Measurements from ENCODE around the gene ROM1. TPM values are rescaled to one million over a fixed set of nuclear protein-coding genes. Genes with fewer than 3 reads are reported as not detected.
"Not testable (repeated sequence)": the region's sequence is repeated elsewhere in the genome, so short reads cannot be mapped to it uniquely, and the experiment has no call there.

Gene ROM1
- total and polyA plus RNA-seq, 7 experiments from 2014 or later, result 0.51 to 2.4 (median 1.8) TPM; not detected in 1

- no peak overlapping the region for H3K4me3 Mint-ChIP-seq
- ChIA-PET POLR2A (interaction anchor here (0.5 to 6.7 kb wide), 3 partner anchors 11 to 86 kb away, joined by 3 to 33 read pairs (median 3); partner anchors contain the start of genes C11orf98, CSKMT and TUT1), CTCF (interaction anchor here (0.5 kb wide), 1 partner anchor 17 kb away, joined by 7 read pairs; no protein-coding TSS in a partner anchor)
- peak overlapping the region in 2 of 9 donors; percentile 48 to 75 for H3K27ac Mint-ChIP-seq
- peaks cover 0 to 2% (median 0%) of the 10 kb centered on the region in 11 donors for H3K9me3 Mint-ChIP-seq
- Histone ChIP-seq H3K27me3 (ENCODE audit: control insufficient read depth in 2 of 2, insufficient read depth in 2 of 2, low read length in 2 of 2) (no peaks in the 10 kb centered on the region), H3K4me3 (ENCODE audit: low read length) (no peak overlapping the region), H3K27ac (ENCODE audit: low read depth, low read length) (no peak overlapping the region), H3K36me3 (ENCODE audit: control insufficient read depth in 2 of 3, insufficient read depth in 3 of 3, low read length in 3 of 3) (peaks cover 6 to 72% (median 7%) of the 10 kb centered on the region in 3 experiments), H3K4me1 (ENCODE audit: control insufficient read depth in 2 of 2, insufficient read depth in 2 of 2, low read length in 2 of 2) (no peaks in the 10 kb centered on the region), H3K9me3 (ENCODE audit: control insufficient read depth in 2 of 3, low read length in 3 of 3) (no peaks in the 10 kb centered on the region)
- H3K36me3 Mint-ChIP-seq, result peaks cover 0 to 16% (median 11%) of the 10 kb centered on the region in 5 donors
- no peaks in the 10 kb centered on the region for H3K27me3 Mint-ChIP-seq
- ATAC-seq, result no peak
- intact Hi-C loops (cut with micrococcal nuclease), result no loop called here
- no peak for DNase-seq
- peaks cover 0 to 12% (median 5%) of the 10 kb centered on the region in 7 donors for H3K4me1 Mint-ChIP-seq
These were observed 31.9 kb upstream of the ROM1 start for GRCh38 chr11:62580959-62581715.

GRCh38 chr11:62581735-62582134 lies 31.3 kb upstream of the ROM1 start:
- H3K4me1 ChIP-seq (ENCODE audit: control insufficient read depth in 2 of 2, insufficient read depth in 2 of 2, low read length in 2 of 2); intact Hi-C loops (cut with micrococcal nuclease); H3K4me3 ChIP-seq (ENCODE audit: low read length); CTCF ChIA-PET; ATAC-seq; H3K27ac ChIP-seq (ENCODE audit: low read depth, low read length); H3K9me3 ChIP-seq (ENCODE audit: control insufficient read depth in 2 of 3, low read length in 3 of 3); H3K27me3 Mint-ChIP-seq; H3K27me3 ChIP-seq (ENCODE audit: control insufficient read depth in 2 of 2, insufficient read depth in 2 of 2, low read length in 2 of 2); H3K9me3 Mint-ChIP-seq; H3K27ac Mint-ChIP-seq; DNase-seq; H3K4me3 Mint-ChIP-seq: not testable (repeated sequence)
- POLR2A ChIA-PET, result interaction anchor here (6.7 kb wide), 1 partner anchor 11 kb away, joined by 33 read pairs; the partner anchor contains the start of gene TUT1
- H3K36me3 ChIP-seq (ENCODE audit: control insufficient read depth in 2 of 3, insufficient read depth in 3 of 3, low read length in 3 of 3), result peaks cover 6 to 70% (median 7%) of the 10 kb centered on the region in 3 experiments
- Mint-ChIP-seq H3K4me1 (peaks cover 0 to 15% (median 6%) of the 10 kb centered on the region in 7 donors), H3K36me3 (peaks cover 0 to 16% (median 7%) of the 10 kb centered on the region in 5 donors)

- H3K27me3 ChIP-seq (ENCODE audit: control insufficient read depth in 2 of 2, insufficient read depth in 2 of 2, low read length in 2 of 2); intact Hi-C loops (cut with micrococcal nuclease); ATAC-seq; DNase-seq; H3K27ac ChIP-seq (ENCODE audit: low read depth, low read length); H3K27ac Mint-ChIP-seq; H3K9me3 ChIP-seq (ENCODE audit: control insufficient read depth in 2 of 3, low read length in 3 of 3); H3K4me3 ChIP-seq (ENCODE audit: low read length); H3K27me3 Mint-ChIP-seq; H3K4me3 Mint-ChIP-seq; H3K9me3 Mint-ChIP-seq; H3K4me1 ChIP-seq (ENCODE audit: control insufficient read depth in 2 of 2, insufficient read depth in 2 of 2, low read length in 2 of 2): not testable (repeated sequence)
- POLR2A ChIA-PET, result interaction anchor here (0.7 to 14.5 kb wide), 6 partner anchors 11 to 169 kb away, joined by 3 to 269 read pairs (median 4); partner anchors contain the start of genes C11orf98, CSKMT, EEF1G and HNRNPUL2
- peaks cover 6 to 53% (median 7%) of the 10 kb centered on the region in 3 experiments for H3K36me3 ChIP-seq (ENCODE audit: control insufficient read depth in 2 of 3, insufficient read depth in 3 of 3, low read length in 3 of 3)
- Mint-ChIP-seq H3K36me3 (peaks cover 0 to 13% (median 7%) of the 10 kb centered on the region in 5 donors), H3K4me1 (peaks cover 4 to 29% (median 23%) of the 10 kb centered on the region in 7 donors)
- CTCF ChIA-PET, result interaction anchor here (0.6 kb wide), 2 partner anchors 158 to 164 kb away, joined by 3 read pairs; no protein-coding TSS in a partner anchor
These were observed 27.7 kb upstream of the ROM1 start for GRCh38 chr11:62585356-62585755.

GRCh38 chr11:62588966-62589637 lies 24.0 kb upstream of the ROM1 start:
- H3K4me1 ChIP-seq (ENCODE audit: control insufficient read depth in 2 of 2, insufficient read depth in 2 of 2, low read length in 2 of 2), result peaks cover 14 to 32% of the 10 kb centered on the region in 2 donors
- Mint-ChIP-seq H3K36me3 (peaks cover 0 to 16% (median 10%) of the 10 kb centered on the region in 5 donors), H3K4me1 (peaks cover 21 to 58% (median 49%) of the 10 kb centered on the region in 7 donors), H3K27ac (peak overlapping the region in 6 of 9 donors; percentile 4 to 99 (median 86)), H3K9me3 (peaks cover 0 to 4% (median 0%) of the 10 kb centered on the region in 11 donors), H3K27me3 (peaks cover 0 to 4% (median 0%) of the 10 kb centered on the region in 5 donors), H3K4me3 (peak overlapping the region in 3 of 10 donors; percentile 19 to 67 (median 56))
- peak overlapping the region; percentile 94 for H3K27ac ChIP-seq (ENCODE audit: low read depth, low read length)
- ChIA-PET POLR2A (interaction anchor here (0.8 to 14.5 kb wide), 9 partner anchors 9 to 252 kb away, joined by 3 to 269 read pairs (median 4); partner anchors contain the start of genes C11orf98, CSKMT, EEF1G and EML3), CTCF (interaction anchor here (0.8 to 1.3 kb wide), 3 partner anchors 10 to 76 kb away, joined by 4 read pairs; partner anchors contain the start of genes C11orf98 and CSKMT)
- DNase-seq (no peak), ATAC-seq (no peak)
- no peaks in the 10 kb centered on the region for H3K27me3 ChIP-seq (ENCODE audit: control insufficient read depth in 2 of 2, insufficient read depth in 2 of 2, low read length in 2 of 2)
- H3K4me3 ChIP-seq (ENCODE audit: low read length), result no peak overlapping the region
- intact Hi-C loops (cut with micrococcal nuclease), result no loop called here
- H3K9me3 ChIP-seq (ENCODE audit: control insufficient read depth in 2 of 3, low read length in 3 of 3), result no peaks in the 10 kb centered on the region
- H3K36me3 ChIP-seq (ENCODE audit: control insufficient read depth in 2 of 3, insufficient read depth in 3 of 3, low read length in 3 of 3), result peaks cover 0 to 41% (median 4%) of the 10 kb centered on the region in 3 experiments

GRCh38 chr11:62591448-62592145 lies 21.5 kb upstream of the ROM1 start, which contains the start of gene TUT1:
Gene TUT1 (minus strand): TSS chr11:62591523. CDS start chr11:62591485, 38 bp downstream.
- CTCF ChIA-PET, result interaction anchor here (0.6 to 3.7 kb wide), 31 partner anchors 8 to 1698 kb away, joined by 3 to 31 read pairs (median 5); partner anchors contain the start of genes B3GAT3, BSCL2, C11orf98 and CSKMT
- DNase-seq (peak; percentile 78 to 99 (median 98)), ATAC-seq (peak; percentile 92)
- Mint-ChIP-seq H3K4me1 (peaks cover 26 to 66% (median 52%) of the 10 kb centered on the region in 7 donors), H3K4me3 (peak within 1 kb of the TSS; percentile 87 to 100 (median 96)), H3K9me3 (peaks cover 0 to 4% (median 0%) of the 10 kb centered on the region in 11 donors), H3K27ac (peak within 1 kb of the TSS; percentile 92 to 99 (median 96)), H3K27me3 (peaks cover 0 to 4% (median 0%) of the 10 kb centered on the region in 5 donors), H3K36me3 (peaks cover 5 to 31% (median 22%) of the 10 kb centered on the region in 5 donors)
- POLR2A ChIA-PET, result interaction anchor here (0.5 to 15.2 kb wide), 60 partner anchors 9 to 1749 kb away, joined by 3 to 269 read pairs (median 7); partner anchors contain the start of genes B3GAT3, BSCL2, C11orf98 and CCDC88B
- Histone ChIP-seq H3K4me3 (ENCODE audit: low read length) (peak within 1 kb of the TSS; percentile 82), H3K27me3 (ENCODE audit: control insufficient read depth in 2 of 2, insufficient read depth in 2 of 2, low read length in 2 of 2) (no peaks in the 10 kb centered on the region), H3K36me3 (ENCODE audit: control insufficient read depth in 2 of 3, insufficient read depth in 3 of 3, low read length in 3 of 3) (peaks cover 0 to 51% (median 21%) of the 10 kb centered on the region in 3 experiments), H3K27ac (ENCODE audit: low read depth, low read length) (peak within 1 kb of the TSS; percentile 94), H3K4me1 (ENCODE audit: control insufficient read depth in 2 of 2, insufficient read depth in 2 of 2, low read length in 2 of 2) (peaks cover 14 to 35% of the 10 kb centered on the region in 2 donors), H3K9me3 (ENCODE audit: control insufficient read depth in 2 of 3, low read length in 3 of 3) (no peaks in the 10 kb centered on the region)
- intact Hi-C loops (cut with micrococcal nuclease), result loop anchor here (1.0 to 5.0 kb wide), 22 partner anchors 8 to 290 kb away; partner anchors contain the start of genes GANAB (in 2 of the 2), HNRNPUL2 (in 2 of the 2), INTS5 (in 2 of the 2) and UBXN1 (in 2 of the 2)
